Adrenal gland (tissue), 12 donors: Measurements from ENCODE around the gene AFAP1L1. TPM values are rescaled to one million over a fixed set of nuclear protein-coding genes. Genes with fewer than 3 reads are reported as not detected.
A peak's percentile ranks its signal among the peaks of the same experiment; 100 is the strongest.

Experiments
- DNase-seq, 7 donors: peaks; one replicate each; pipeline ENCODE4 v3.0.0-alpha.2; 2019 to 2020
- H3K27ac ChIP-seq, 5 donors: fragments of 200-600 bp; sonication (generic) in 4 of 5; 1 replicate in 3 of 5; 2 replicates in 2 of 5; pipeline versions ENCODE4 v1.5.1 to v1.8.0; 2016 to 2020; ENCODE audit warnings: mild to moderate bottlenecking in 1 of 5
- H3K27me3 ChIP-seq: fragments of 200-600 bp; 2 replicates; pipeline ENCODE4 v1.8.0; 2021
- H3K36me3 ChIP-seq, 2 donors: fragments of 200-600 bp; replicated peaks in 1 of 2; 1 replicate in 1 of 2; 2 replicates in 1 of 2; pipeline versions ENCODE4 v1.5.1 to v1.8.0; 2018 to 2022
- H3K4me1 ChIP-seq, 2 donors: fragments of 200-600 bp; replicated peaks in 1 of 2; 1 replicate in 1 of 2; 2 replicates in 1 of 2; pipeline versions ENCODE4 v1.5.1 to v1.8.0; 2018 to 2021
- H3K4me3 ChIP-seq, 4 donors: fragments of 200-600 bp; sonication (generic) in 3 of 4; one replicate each; pipeline ENCODE4 v1.5.1; 2016 to 2018
- H3K9me3 ChIP-seq, 3 donors: fragments of 200-600 bp; sonication (generic) in 1 of 3; replicated peaks in 1 of 3; 1 replicate in 2 of 3; 2 replicates in 1 of 3; pipeline versions ENCODE4 v1.5.1 to v1.8.0; 2016 to 2021
- POLR2A ChIP-seq, 2 donors: fragments of 450-650 bp; IDR thresholded peaks; one replicate each; pipeline ENCODE4 v1.6.1; 2017; ENCODE audit warnings: antibody characterized with exemption in 2 of 2, mild to moderate bottlenecking in 2 of 2, moderate library complexity in 1 of 2
- WGBS, 4 donors: extraction: QIAGEN DNeasy Blood & Tissue Kit in 2 of 4; methylation state at CpG; one replicate each; pipeline versions ENCODE4 v1.1.5 to v1.1.7; 2013 to 2017; 5-methylcytosine and 5-hydroxymethylcytosine counted together
- intact Hi-C, 2 donors: fragments of 100-400 bp; cut with DNase I; formaldehyde crosslinking; loops; one replicate each; pipeline versions ENCODE4 v1.14.1 to v1.15.0; 2022 to 2023
- polyA plus RNA-seq, 3 donors: library from polyadenylated mRNA; stranded (reverse); fragments of 200-250 nt in 2 of 3; fragments of 350-450 nt in 1 of 3; fragmentation: Illumina TruSeq in 1 of 3; extraction: RNeasy Lipid Tissue Mini Kit (QIAGEN cat#74804) in 1 of 3; gene quantifications; one replicate each; pipeline ENCODE4 v1.2.3, GENCODE V29; 2013 to 2014
- total RNA-seq, 9 donors: library from RNA; depleted of rRNA in 4 of 9; stranded (reverse); fragments of >200 nt in 4 of 9; fragments of 120-200 nt in 1 of 9; fragmentation: NEBNext Ultra II Directional in 1 of 9; extraction: Animal tissue kit (Norgen Biotek cat#: 25700) in 1 of 9; gene quantifications; one replicate each; pipeline versions ENCODE4 v1.1.0 to v1.2.4, GENCODE V29; 2013 to 2023
- TF ChIP-seq, protein P1 (sequence below), 6 experiments: fragments of 450-650 bp in 4 of 6; fragments of 200-600 bp in 2 of 6; sonication (generic) in 1 of 6; IDR thresholded peaks; 1 replicate in 5 of 6; 2 replicates in 1 of 6; pipeline versions ENCODE4 v1.5.1 to v1.8.0; 2016 to 2021; ENCODE audit warnings: antibody characterized with exemption in 6 of 6, mild to moderate bottlenecking in 2 of 6, moderate library complexity in 1 of 6
- donor health status: healthy with polysubstance abuse.
- donor health status: Bipolar disorder and iron deficiency.
- donor health status: DM: yes; HTN: yes; CAD: no.
- donor health status: DM: no; HTN: no; CAD: no.
- donor health status: DM: no; HTN: no; CAD: no.
- donor health status: DM: yes; HTN: yes; CAD: no.

The AFAP1L1 gene
- total and polyA plus RNA-seq, 12 donors = 4.3 to 13.4 (median 9.3) TPM

GRCh38 chr5:149381261-149381985 lies 109.8 kb downstream of the AFAP1L1 start:
- Histone ChIP-seq H3K36me3 (no peaks in the 10 kb centered on the region), H3K4me1 (peaks cover 8 to 59% of the 10 kb centered on the region in 2 donors), H3K27ac (peak overlapping the region in 2 of 5 donors; percentile 62 to 71), H3K4me3 (no peak overlapping the region), H3K27me3 (no peaks in the 10 kb centered on the region), H3K9me3 (no peaks in the 10 kb centered on the region)
- WGBS, 4 donors = 49 to 79% (median 62%) methylated on average over 5 to 8 of the region's 8 CpGs
- intact Hi-C loops = loop anchor here in 1 of 2 donors (2.0 kb wide), 1 partner anchor 51 kb away; no protein-coding TSS in a partner anchor
- TF ChIP-seq, protein P1, sequence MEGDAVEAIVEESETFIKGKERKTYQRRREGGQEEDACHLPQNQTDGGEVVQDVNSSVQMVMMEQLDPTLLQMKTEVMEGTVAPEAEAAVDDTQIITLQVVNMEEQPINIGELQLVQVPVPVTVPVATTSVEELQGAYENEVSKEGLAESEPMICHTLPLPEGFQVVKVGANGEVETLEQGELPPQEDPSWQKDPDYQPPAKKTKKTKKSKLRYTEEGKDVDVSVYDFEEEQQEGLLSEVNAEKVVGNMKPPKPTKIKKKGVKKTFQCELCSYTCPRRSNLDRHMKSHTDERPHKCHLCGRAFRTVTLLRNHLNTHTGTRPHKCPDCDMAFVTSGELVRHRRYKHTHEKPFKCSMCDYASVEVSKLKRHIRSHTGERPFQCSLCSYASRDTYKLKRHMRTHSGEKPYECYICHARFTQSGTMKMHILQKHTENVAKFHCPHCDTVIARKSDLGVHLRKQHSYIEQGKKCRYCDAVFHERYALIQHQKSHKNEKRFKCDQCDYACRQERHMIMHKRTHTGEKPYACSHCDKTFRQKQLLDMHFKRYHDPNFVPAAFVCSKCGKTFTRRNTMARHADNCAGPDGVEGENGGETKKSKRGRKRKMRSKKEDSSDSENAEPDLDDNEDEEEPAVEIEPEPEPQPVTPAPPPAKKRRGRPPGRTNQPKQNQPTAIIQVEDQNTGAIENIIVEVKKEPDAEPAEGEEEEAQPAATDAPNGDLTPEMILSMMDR (IDR thresholded peaks at IDR 0.05) = no peak
- TF ChIP-seq POLR2A (IDR thresholded peaks at IDR 0.05) = no peak
- DNase-seq = no peak

- no peaks in the 10 kb centered on the region for H3K9me3 ChIP-seq
- WGBS, 4 donors = 13 to 70% (median 30%) methylated on average over 4 to 16 of the region's 16 CpGs
- H3K36me3 ChIP-seq = no peaks in the 10 kb centered on the region
- peaks cover 14 to 64% of the 10 kb centered on the region in 2 donors for H3K4me1 ChIP-seq
- H3K27me3 ChIP-seq = no peaks in the 10 kb centered on the region
- peak; percentile 78 to 93 (median 84) for DNase-seq
- TF ChIP-seq, protein P1 (IDR thresholded peaks at IDR 0.05) = peak; percentile 88 to 98 (median 94)
- no peak for TF ChIP-seq POLR2A (IDR thresholded peaks at IDR 0.05)
- no peak overlapping the region for H3K4me3 ChIP-seq
- intact Hi-C loops = loop anchor here (2.0 kb wide), 2 partner anchors 49 to 51 kb away; no protein-coding TSS in a partner anchor
- H3K27ac ChIP-seq = peak overlapping the region in 2 of 5 donors; percentile 62 to 80
Measured at GRCh38 chr5:149381986-149382338, 110.3 kb downstream of the AFAP1L1 start.

DNA sequence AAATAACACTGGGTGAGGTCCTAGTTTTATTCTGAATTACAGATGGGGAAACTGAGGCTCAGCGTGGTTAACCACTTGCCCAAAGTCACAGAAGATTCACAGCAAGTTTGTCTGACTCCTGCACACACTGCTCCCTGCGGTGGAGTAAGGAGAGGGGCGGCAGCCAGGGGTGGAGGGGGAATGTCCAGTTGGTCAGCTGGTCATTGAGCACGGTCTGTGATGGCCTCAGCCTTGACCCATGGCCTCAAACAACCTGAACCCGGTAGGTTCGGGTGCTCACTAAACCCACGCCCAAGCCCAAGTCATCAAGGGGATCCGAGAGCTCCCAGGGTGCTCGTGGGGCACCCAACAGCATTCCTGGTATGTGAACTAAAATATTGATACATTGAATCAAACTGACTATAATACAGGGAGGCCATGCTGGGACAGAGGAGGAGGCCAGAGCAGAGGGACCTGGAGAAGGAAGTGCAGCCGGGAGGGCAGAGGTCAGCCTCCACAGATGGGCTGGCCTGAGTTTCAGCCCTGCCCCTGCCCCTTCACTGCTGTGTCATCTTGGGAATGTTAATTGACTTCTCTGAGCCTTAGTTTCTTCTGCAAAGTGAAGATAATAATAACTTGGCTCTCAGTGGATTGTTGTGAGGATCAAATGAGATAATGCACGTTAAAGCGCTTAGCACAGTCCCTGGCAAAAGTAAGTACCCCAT lies 111.0 kb downstream of the AFAP1L1 start:
- Histone ChIP-seq H3K4me3 (no peak overlapping the region), H3K4me1 (peaks cover 21 to 71% of the 10 kb centered on the region in 2 donors), H3K36me3 (no peaks in the 10 kb centered on the region), H3K9me3 (no peaks in the 10 kb centered on the region), H3K27ac (peak overlapping the region in 3 of 5 donors; percentile 0 to 80 (median 62)), H3K27me3 (no peaks in the 10 kb centered on the region)
- no peak for TF ChIP-seq POLR2A (IDR thresholded peaks at IDR 0.05)
- TF ChIP-seq, protein P1 (IDR thresholded peaks at IDR 0.05) = no peak
- intact Hi-C loops = loop anchor here in 1 of 2 donors (2.0 kb wide), 1 partner anchor 48 kb away; no protein-coding TSS in a partner anchor
- WGBS, 4 donors = 73 to 84% (median 78%) methylated on average over 11 to 12 of the region's 12 CpGs
- DNase-seq = no peak

DNA sequence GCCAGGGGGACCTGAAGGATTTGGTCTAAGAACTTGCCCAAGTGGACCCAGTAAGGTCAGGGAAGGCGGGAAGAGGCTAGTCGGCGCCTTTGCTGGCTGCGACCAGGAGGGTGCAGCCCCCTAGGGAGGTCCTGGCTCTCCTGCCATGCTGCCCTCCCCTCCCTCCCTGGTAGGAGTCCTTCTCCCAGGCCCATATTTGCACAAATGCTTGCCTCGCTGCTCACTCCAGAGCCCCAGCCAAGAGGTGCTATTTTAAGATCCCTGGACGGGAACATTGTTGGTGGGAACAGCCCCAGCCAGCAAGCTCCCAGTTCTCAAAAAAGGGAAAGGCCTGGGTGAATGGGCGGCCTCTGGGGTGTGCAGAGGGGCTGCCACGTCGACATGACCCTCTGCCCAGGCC lies 111.7 kb downstream of the AFAP1L1 start:
- WGBS, 4 donors = 67 to 75% (median 70%) methylated on average over 5 to 9 of the region's 9 CpGs
- TF ChIP-seq POLR2A (IDR thresholded peaks at IDR 0.05) = no peak
- TF ChIP-seq, protein P1 (IDR thresholded peaks at IDR 0.05) = no peak
- H3K4me3 ChIP-seq = no peak overlapping the region
- H3K36me3 ChIP-seq = no peaks in the 10 kb centered on the region
- peaks cover 28 to 74% of the 10 kb centered on the region in 2 donors for H3K4me1 ChIP-seq
- intact Hi-C loops = loop anchor here in 1 of 2 donors (2.0 kb wide), 1 partner anchor 47 kb away; no protein-coding TSS in a partner anchor
- no peaks in the 10 kb centered on the region for H3K9me3 ChIP-seq
- H3K27me3 ChIP-seq = no peaks in the 10 kb centered on the region
- peak in 1 of 7 donors; percentile 67 for DNase-seq
- peak overlapping the region in 3 of 5 donors; percentile 0 to 80 (median 62) for H3K27ac ChIP-seq
